GM18951 (cell line): Measurements from ENCODE around the gene PPHLN1.

ENCODE experiments used
- POLR2A ChIP-seq: IDR thresholded peaks from 4 replicates; pipeline ENCODE4 v1.6.1; 2011; ENCODE audit warnings: mild to moderate bottlenecking; ENCODE audit not compliant: insufficient read length, insufficient read depth; ENCODE audit errors: extremely low read depth
- in situ Hi-C: fragments of 300-500 bp; cut with MboI; formaldehyde crosslinking; loops from one replicate; pipeline ENCODE4 v1.12.0; 2022; ENCODE audit warnings: low sequenced_read_pairs, mixed read lengths, inconsistent platforms; ENCODE audit not compliant: unreplicated experiment

The PPHLN1 gene

DNA sequence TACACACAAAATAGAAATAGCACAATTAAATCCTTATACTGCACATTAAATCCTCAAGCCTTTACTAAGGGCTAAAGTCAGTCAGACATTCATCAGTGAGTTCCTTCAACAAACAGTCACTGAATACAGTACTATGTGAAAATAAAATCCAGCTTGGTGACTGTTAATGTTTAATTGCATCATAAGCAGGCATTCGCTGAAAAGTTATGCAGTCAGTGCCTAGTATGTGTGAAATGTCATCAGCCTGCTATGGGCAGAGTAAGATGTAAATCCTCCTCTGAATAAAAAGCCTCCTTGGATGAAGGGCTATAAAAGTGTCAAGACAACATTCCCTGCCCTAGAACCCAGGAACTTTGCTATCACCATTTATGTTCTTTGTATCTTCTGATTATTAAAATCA is 147.2 kb downstream of the PPHLN1 start:
- TF ChIP-seq POLR2A = no peak
- in situ Hi-C loops = loop anchor here (25.0 kb wide), 1 partner anchor 814 kb away; no protein-coding TSS in a partner anchor

GRCh38 chr12:42473561-42473960 is 147.6 kb downstream of the PPHLN1 start:
- in situ Hi-C loops = loop anchor here (25.0 kb wide), 1 partner anchor 814 kb away; no protein-coding TSS in a partner anchor
- TF ChIP-seq POLR2A = no peak

- no peak for TF ChIP-seq POLR2A
- in situ Hi-C loops = loop anchor here (25.0 kb wide), 1 partner anchor 813 kb away; no protein-coding TSS in a partner anchor
These were observed 148.4 kb downstream of the PPHLN1 start for GRCh38 chr12:42474391-42474790.

DNA sequence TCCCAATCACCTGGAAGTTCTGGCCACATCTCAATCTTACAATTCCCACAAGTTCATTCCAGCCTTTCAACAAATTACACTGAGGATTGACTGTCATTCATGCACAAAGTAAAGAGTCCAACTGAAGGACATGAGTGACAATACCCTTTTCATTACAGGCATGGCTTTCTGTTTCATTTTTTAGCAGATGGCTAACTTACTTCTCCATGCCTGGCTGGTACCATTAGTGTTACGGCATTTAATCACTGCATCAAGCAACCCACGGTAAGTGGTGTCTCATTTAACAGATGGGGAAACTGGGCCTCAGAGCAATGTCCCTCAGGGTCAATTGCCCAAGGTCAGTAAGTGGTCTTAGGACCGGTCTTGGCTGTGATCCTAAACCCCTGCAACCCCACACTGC is 149.1 kb downstream of the PPHLN1 start:
- in situ Hi-C loops = loop anchor here (25.0 kb wide), 1 partner anchor 862 kb away; no protein-coding TSS in a partner anchor
- no peak for TF ChIP-seq POLR2A

- TF ChIP-seq POLR2A = no peak
- in situ Hi-C loops = loop anchor here (25.0 kb wide), 1 partner anchor 859 kb away; no protein-coding TSS in a partner anchor
These were observed 152.0 kb downstream of the PPHLN1 start for GRCh38 chr12:42477941-42478340.

- no peak for TF ChIP-seq POLR2A
- in situ Hi-C loops = loop anchor here (25.0 kb wide), 1 partner anchor 856 kb away; no protein-coding TSS in a partner anchor
These were observed 155.4 kb downstream of the PPHLN1 start for GRCh38 chr12:42481368-42481767.

DNA sequence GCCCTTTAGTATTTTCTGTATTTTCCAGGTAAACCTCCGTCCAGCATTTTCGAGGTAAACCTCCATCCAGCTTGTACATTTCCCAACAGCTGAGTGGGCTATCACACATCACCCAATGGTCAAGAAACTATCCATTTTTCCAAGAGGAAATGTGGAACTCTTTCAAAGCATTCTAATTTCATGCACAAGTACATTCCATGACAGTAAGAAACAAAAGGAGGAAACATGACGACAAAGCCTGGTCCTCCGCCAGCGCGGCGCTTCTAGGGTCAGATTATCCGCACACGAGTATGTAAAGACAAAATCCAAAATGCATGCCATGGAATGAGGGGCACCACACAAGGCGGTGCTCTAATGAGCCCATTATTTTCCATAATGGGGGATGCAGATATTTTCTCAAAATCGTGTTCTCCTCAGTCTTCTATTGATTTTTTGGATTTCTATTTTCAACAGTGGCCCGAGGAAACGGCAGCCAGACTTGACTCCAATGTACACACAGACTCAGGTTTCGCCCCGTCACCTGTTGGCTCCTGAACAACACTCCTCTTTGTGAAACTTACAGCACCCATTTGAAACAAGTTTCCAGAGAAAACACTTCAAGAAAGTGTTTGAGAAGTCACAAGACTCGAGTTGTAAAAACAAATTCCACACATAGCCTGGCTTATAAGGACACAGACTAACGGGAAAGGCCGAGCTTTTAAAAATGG is 156.2 kb downstream of the PPHLN1 start:
- in situ Hi-C loops = loop anchor here (25.0 kb wide), 1 partner anchor 855 kb away; no protein-coding TSS in a partner anchor
- TF ChIP-seq POLR2A = no peak

DNA sequence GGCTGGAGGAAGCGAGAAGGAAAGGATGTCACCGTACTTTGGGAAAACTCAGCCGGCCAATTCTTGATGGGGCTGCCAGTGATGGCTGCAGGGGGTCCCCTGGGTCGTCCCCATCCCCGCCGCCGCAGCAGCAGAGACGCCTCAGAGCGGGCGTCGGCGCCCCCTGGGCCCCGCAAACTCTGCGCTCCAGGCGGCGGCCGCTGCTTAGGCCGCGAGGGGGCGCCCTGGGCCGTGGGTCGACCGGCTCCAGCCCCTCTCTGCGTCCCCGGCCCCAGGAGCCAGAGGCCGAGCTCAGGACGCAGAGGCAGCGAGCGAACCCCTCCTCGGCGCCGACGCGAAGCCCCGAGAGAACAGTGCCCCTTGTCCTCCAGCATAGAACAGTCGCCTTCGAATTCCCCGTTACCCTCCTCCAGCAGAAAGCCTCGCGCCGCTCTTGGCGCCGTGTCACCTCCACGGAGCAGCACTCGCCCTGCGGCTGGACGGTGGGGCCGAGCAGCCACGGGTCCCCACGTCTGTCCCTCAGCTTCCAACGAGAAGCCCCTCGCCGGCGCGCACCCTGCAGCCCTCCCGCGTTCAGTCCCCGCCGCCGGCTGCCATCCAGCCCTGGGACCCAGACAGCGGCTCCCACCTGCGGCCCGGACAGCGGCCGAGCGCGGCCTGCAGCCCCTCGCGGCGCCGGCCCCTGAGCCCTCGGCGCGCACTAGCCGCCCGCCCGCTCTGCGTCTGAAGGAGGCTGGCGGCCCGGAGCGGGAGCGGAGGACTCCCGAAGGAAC is 157.0 kb downstream of the PPHLN1 start:
- no peak for TF ChIP-seq POLR2A
- in situ Hi-C loops = loop anchor here (25.0 kb wide), 1 partner anchor 854 kb away; no protein-coding TSS in a partner anchor

- in situ Hi-C loops = loop anchor here (25.0 kb wide), 1 partner anchor 854 kb away; no protein-coding TSS in a partner anchor
These were observed 157.5 kb downstream of the PPHLN1 start for GRCh38 chr12:42483521-42483790.

DNA sequence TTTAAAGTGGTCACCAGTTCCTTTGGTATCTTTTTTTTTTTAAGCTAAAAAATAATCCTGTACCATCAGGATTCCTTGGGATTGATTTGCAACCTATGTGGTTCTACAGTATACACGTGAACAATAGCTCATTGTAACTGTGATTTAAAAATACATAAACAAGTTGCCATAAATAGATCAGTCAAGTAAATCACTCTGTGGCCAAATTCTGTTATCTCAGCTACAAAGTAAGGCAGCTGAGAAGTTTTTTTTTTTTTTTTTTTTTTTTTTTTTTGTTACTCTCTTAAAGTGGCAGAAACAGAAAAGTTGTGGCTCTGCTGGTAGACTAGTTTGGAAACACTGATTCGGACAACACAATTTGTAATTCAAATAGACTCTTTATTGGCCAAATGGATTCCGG is 159.0 kb downstream of the PPHLN1 start:
- TF ChIP-seq POLR2A = no peak
- in situ Hi-C loops = loop anchor here (25.0 kb wide), 1 partner anchor 852 kb away; no protein-coding TSS in a partner anchor

More at GRCh38 chr12:42483521-42483790, 157.5 kb downstream of the PPHLN1 start:
- TF ChIP-seq POLR2A = no peak

DNA sequence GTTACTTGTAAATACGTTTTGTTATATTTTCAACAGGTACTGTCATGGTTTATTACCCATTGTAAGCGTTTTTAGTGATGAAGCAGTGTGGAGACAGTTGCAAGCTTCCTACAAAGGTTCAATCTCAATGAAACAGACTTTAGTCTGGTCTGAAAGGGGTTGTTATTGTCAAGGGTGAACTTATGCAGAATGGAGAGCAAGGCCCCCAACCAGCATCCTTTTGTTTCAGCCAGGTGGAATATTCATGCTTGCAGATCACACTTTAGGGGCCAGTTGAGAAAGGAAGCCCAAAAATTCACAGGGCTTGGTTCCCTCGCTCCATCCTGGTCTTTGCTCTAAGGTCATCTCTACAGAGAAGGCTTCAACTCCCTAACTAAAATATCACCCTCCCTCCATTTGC is 159.9 kb downstream of the PPHLN1 start:
- in situ Hi-C loops = loop anchor here (25.0 kb wide), 1 partner anchor 851 kb away; no protein-coding TSS in a partner anchor
- no peak for TF ChIP-seq POLR2A

DNA sequence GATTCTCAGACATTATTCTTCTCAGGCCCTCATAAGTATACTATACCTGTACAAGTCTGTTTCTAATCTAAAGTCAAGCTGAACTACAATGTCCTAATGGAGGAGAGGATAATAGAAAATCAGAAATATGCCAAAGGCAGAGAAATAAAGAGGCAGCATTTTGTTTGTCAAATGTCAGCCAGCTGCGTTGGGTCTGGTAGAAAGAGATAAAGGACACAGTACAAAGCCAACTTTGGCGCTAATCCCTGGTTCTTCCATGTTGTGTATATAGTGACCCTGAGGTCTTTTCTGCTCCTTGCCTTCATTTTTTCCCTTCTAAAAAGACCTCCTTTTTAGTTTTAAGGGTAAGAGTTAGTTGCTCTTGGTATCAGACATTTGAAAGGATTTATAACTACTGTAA is 160.4 kb downstream of the PPHLN1 start:
- in situ Hi-C loops = loop anchor here (25.0 kb wide), 1 partner anchor 851 kb away; no protein-coding TSS in a partner anchor
- TF ChIP-seq POLR2A = no peak

DNA sequence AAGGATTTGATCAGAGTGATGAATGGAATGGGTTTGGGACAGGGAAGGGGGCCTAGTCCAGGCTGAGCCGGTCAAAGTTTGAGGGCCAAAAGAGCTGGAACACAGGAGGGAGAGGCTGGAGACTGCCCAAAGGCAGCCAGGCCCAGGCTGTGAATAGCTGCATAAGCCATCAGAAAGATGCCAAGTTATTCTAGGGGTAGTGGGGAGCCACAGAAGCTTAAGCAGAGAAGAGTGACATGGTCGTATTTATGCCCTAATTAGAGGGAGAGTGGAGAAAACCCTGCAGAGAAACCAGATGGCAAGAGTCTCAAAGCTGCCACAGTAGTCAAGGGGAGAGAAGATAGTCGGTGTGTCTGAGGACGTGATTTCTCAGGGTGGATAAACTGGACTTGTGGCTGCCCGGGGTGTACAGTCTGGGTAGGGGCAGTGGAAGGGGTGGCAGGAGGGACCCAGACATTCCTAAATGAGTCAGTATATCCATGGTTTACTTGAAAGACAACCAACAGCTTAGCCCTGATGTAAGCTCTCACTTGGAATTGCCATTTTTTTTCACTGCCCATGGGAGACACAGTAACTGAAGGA is 164.4 kb downstream of the PPHLN1 start:
- TF ChIP-seq POLR2A = no peak
- in situ Hi-C loops = loop anchor here (25.0 kb wide), 1 partner anchor 847 kb away; no protein-coding TSS in a partner anchor
